Stomach (tissue), 9 donors: ENCODE results near the gene SEC23B. TPM values are rescaled to one million over a fixed set of nuclear protein-coding genes. Genes with fewer than 3 reads are reported as not detected.

Experiments used
- DNase-seq, 2 donors: peaks; one replicate each; pipeline versions ENCODE4 v3.0.0 to v3.0.0-alpha.2; 2013 to 2019
- H3K27ac ChIP-seq, 5 donors: fragments of 200-600 bp in 4 of 5; sonication (generic) in 4 of 5; one replicate each; pipeline ENCODE4 v1.5.1; 2013 to 2019; ENCODE audit warnings: mild to moderate bottlenecking in 1 of 5, moderate library complexity in 1 of 5
- H3K27me3 ChIP-seq, 3 donors: fragments of 200-600 bp; sonication (generic); one replicate each; pipeline ENCODE4 v1.5.1; 2017 to 2019; ENCODE audit warnings: mixed run types in 1 of 3
- H3K36me3 ChIP-seq, 4 donors: fragments of 200-600 bp; sonication (generic); 1 replicate in 3 of 4; 2 replicates in 1 of 4; pipeline ENCODE4 v1.5.1; 2016 to 2019
- H3K4me1 ChIP-seq, 4 donors: fragments of 200-600 bp; sonication (generic); one replicate each; pipeline ENCODE4 v1.5.1; 2016 to 2019
- H3K4me3 ChIP-seq, 4 donors: fragments of 200-600 bp; sonication (generic) in 3 of 4; one replicate each; pipeline ENCODE4 v1.5.1; 2016 to 2019; ENCODE audit warnings: mild to moderate bottlenecking in 1 of 4
- H3K9me3 ChIP-seq, 4 donors: fragments of 200-600 bp; sonication (generic); one replicate each; pipeline ENCODE4 v1.5.1; 2016 to 2019
- CTCF ChIP-seq, 7 experiments: fragments of 450-650 bp in 4 of 7; fragments of 200-600 bp in 3 of 7; sonication (generic) in 3 of 7; IDR thresholded peaks; one replicate each; pipeline ENCODE4 v1.5.1; 2016 to 2019; ENCODE audit warnings: antibody characterized with exemption in 7 of 7, control low read depth in 2 of 7, mild to moderate bottlenecking in 1 of 7
- EP300 ChIP-seq: sonication (generic); formaldehyde crosslinking; IDR thresholded peaks from one replicate; pipeline ENCODE4 v1.6.1; 2017; ENCODE audit warnings: antibody characterized with exemption
- POLR2A ChIP-seq, 4 donors: fragments of 450-650 bp; IDR thresholded peaks; one replicate each; pipeline ENCODE4 v1.6.1; 2016; ENCODE audit warnings: antibody characterized with exemption in 4 of 4, control low read depth in 2 of 4, mild to moderate bottlenecking in 1 of 4, moderate library complexity in 1 of 4
- POLR2AphosphoS5 ChIP-seq, 3 donors: sonication (generic); formaldehyde crosslinking; IDR thresholded peaks; one replicate each; pipeline ENCODE4 v1.6.1; 2016; ENCODE audit warnings: antibody characterized with exemption in 3 of 3
- WGBS, 5 donors: extraction: QIAGEN DNeasy Blood & Tissue Kit in 3 of 5; methylation state at CpG; one replicate each; pipeline versions ENCODE4 v1.1.5 to v1.1.7; 2013 to 2018; 5-methylcytosine and 5-hydroxymethylcytosine counted together
- intact Hi-C: fragments of 100-400 bp; cut with DNase I; formaldehyde crosslinking; loops from one replicate; pipeline ENCODE4 v1.15.1; 2023; ENCODE audit warnings: low total_unique reads
- polyA plus RNA-seq, 3 donors: library from polyadenylated mRNA; stranded (reverse); fragments of 200-250 nt; gene quantifications; one replicate each; pipeline ENCODE4 v1.2.3, GENCODE V29; 2013
- total RNA-seq, 5 donors: library from RNA; depleted of rRNA; stranded (reverse); fragments of >200 nt; gene quantifications; one replicate each; pipeline versions ENCODE4 v1.1.0 to v1.2.3, GENCODE V29; 2014 to 2016
- donor health status: healthy with polysubstance abuse.
- donor health status: Bipolar disorder and iron deficiency.
- donor health status: healthy.

SEC23B gene
- total and polyA plus RNA-seq, 8 donors: 5.3 to 74.9 (median 26.5) TPM

- Histone ChIP-seq H3K4me1 (peaks cover 6 to 28% (median 23%) of the 10 kb centered on the region in 4 donors), H3K27ac (peak within 1 kb of the TSS; percentile 82 to 93 (median 87)), H3K36me3 (peaks cover 9 to 28% (median 26%) of the 10 kb centered on the region in 4 donors), H3K4me3 (peak within 1 kb of the TSS; percentile 69 to 100 (median 88)), H3K9me3 (no peaks in the 10 kb centered on the region), H3K27me3 (no peaks in the 10 kb centered on the region)
- intact Hi-C loops: loop anchor here (5.0 kb wide), 1 partner anchor 50 kb away; no protein-coding TSS in a partner anchor
- WGBS, 5 donors: 0% methylated on average over 33 to 57 of the region's 57 CpGs
- peak; percentile 96 to 98 for DNase-seq
- TF ChIP-seq EP300 (no peak), POLR2AphosphoS5 (IDR thresholded peaks at IDR 0.05) (peak; percentile 59 to 74 (median 67)), CTCF (IDR thresholded peaks at IDR 0.05) (peak in 1 of 7 experiments; percentile 11), POLR2A (IDR thresholded peaks at IDR 0.05) (no peak)
Observed at GRCh38 chr20:18466894-18467730, 40.6 kb upstream of the SEC23B start, which contains the start of the genes DZANK1 and POLR3F. DZANK1 (minus strand) TSS chr20:18467030; CDS start chr20:18465358, 1,672 bp downstream. POLR3F (plus strand) TSS chr20:18467390; CDS start chr20:18467507, 117 bp downstream.

- Histone ChIP-seq H3K27me3 (no peaks in the 10 kb centered on the region), H3K4me1 (peaks cover 0 to 4% (median 0%) of the 10 kb centered on the region in 4 donors), H3K27ac (no peak overlapping the region), H3K4me3 (no peak overlapping the region), H3K36me3 (peaks cover 27 to 99% (median 97%) of the 10 kb centered on the region in 4 donors), H3K9me3 (no peaks in the 10 kb centered on the region)
- intact Hi-C loops: no loop called here
- no peak for DNase-seq
- TF ChIP-seq EP300 (no peak), CTCF (IDR thresholded peaks at IDR 0.05) (no peak), POLR2AphosphoS5 (IDR thresholded peaks at IDR 0.05) (no peak), POLR2A (IDR thresholded peaks at IDR 0.05) (no peak)
- WGBS, 5 donors: 33 to 77% (median 58%) methylated on average over 1 of the region's 1 CpG
Observed at GRCh38 chr20:18477218-18477617, 30.5 kb upstream of the SEC23B start.

GRCh38 chr20:18477821-18478220, 29.9 kb upstream of the SEC23B start:
- TF ChIP-seq POLR2AphosphoS5 (IDR thresholded peaks at IDR 0.05) (no peak), POLR2A (IDR thresholded peaks at IDR 0.05) (no peak), EP300 (no peak)
- Histone ChIP-seq H3K36me3 (peaks cover 32 to 100% (median 98%) of the 10 kb centered on the region in 4 donors), H3K9me3 (no peaks in the 10 kb centered on the region), H3K27ac (no peak overlapping the region), H3K4me1 (peaks cover 0 to 4% (median 0%) of the 10 kb centered on the region in 4 donors), H3K27me3 (no peaks in the 10 kb centered on the region), H3K4me3 (no peak overlapping the region)
- DNase-seq: no peak
- 81 to 96% (median 92%) methylated on average over 1 of the region's 1 CpG for WGBS, 5 donors
- intact Hi-C loops: no loop called here

GRCh38 chr20:18481596-18481995, 26.1 kb upstream of the SEC23B start:
- Histone ChIP-seq H3K27me3 (no peaks in the 10 kb centered on the region), H3K9me3 (no peaks in the 10 kb centered on the region), H3K36me3 (peaks cover 28 to 98% (median 93%) of the 10 kb centered on the region in 4 donors), H3K4me1 (peaks cover 0 to 4% (median 0%) of the 10 kb centered on the region in 4 donors), H3K27ac (no peak overlapping the region), H3K4me3 (no peak overlapping the region)
- intact Hi-C loops: no loop called here
- TF ChIP-seq EP300 (no peak), CTCF (IDR thresholded peaks at IDR 0.05) (no peak), POLR2A (IDR thresholded peaks at IDR 0.05) (no peak), POLR2AphosphoS5 (IDR thresholded peaks at IDR 0.05) (no peak)
- no peak for DNase-seq
- WGBS, 5 donors: 90 to 96% (median 95%) methylated on average over 4 of the region's 4 CpGs
